Nucleus accumbens (tissue), 56 donors: ENCODE measurements around the gene DNM3.

ENCODE experiments used
- DNase-seq, 56 donors: peaks; one replicate each; lab custom pipeline; 2025; lab: John Stamatoyannopoulos, UW

Gene DNM3

GRCh38 chr1:172252958-172253357, 411.7 kb downstream of the DNM3 start:
- DNase-seq, result no peak

DNA sequence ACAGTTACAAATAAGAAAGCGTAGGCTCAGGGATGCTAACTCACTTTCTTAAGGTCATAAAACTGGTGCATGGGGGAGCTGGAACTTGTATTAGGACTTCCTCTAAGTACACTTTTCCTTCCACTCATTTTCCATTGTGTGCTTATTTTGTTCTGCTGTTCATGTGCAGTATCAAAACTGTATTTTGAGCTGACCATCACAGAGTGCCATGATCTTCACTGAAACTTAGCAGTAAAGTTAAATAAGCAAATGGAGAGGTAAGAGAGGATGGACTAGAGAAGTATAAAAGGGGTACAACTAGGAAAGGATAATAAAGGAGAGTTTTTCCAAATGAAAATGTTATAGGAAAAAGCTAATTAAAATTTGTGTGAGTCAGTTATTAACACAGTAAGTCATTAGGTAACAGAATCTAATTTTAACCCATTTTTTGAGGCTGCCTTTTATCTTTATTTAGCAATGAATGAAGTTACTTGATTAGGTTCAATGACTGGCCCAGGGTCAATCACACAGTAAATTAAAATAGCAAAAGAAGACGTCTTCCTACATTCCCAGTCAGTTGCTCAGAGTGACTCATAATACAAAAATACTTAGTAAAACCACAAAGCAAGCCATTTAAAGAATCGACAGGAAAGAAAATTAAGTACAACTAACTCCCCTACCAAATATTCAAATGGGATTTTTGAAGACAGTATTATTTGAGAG, 413.4 kb downstream of the DNM3 start:
- DNase-seq, result no peak

DNA sequence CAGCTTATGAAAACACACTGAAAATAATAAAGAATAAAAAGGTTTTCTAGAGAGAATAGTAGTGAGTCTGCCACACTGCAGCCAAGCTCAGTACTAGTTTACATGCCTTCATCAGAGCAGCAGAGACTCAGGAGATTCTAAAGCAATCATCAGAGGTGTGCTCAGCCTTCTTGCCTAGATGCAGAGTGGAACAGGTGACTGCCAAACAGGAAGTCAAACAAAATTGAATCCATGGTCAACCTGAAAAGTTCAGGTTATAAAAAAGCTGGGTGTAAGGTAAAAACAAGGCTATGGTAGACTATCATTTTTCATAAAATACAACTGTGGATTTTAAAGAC, 413.9 kb downstream of the DNM3 start:
- DNase-seq, result no peak

DNA sequence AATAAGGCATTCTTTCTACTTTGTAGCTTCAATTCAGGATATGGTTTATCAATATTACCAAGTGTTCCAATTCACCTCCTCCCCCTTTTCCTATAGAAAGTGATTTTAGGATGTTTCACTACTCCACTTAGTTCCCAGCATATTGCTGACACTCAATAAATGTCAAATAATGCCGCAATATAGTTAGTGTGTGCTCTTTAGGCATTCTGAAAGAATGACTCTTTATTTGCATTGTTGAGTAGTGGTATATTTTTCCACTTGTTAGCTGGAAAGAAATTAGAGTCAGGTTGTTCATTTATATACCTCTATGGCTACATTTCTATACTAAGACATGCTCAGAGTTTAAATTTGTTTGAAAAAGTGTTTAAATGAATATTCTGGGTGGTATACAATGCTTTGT, 424.6 kb downstream of the DNM3 start:
- DNase-seq, result no peak

DNA sequence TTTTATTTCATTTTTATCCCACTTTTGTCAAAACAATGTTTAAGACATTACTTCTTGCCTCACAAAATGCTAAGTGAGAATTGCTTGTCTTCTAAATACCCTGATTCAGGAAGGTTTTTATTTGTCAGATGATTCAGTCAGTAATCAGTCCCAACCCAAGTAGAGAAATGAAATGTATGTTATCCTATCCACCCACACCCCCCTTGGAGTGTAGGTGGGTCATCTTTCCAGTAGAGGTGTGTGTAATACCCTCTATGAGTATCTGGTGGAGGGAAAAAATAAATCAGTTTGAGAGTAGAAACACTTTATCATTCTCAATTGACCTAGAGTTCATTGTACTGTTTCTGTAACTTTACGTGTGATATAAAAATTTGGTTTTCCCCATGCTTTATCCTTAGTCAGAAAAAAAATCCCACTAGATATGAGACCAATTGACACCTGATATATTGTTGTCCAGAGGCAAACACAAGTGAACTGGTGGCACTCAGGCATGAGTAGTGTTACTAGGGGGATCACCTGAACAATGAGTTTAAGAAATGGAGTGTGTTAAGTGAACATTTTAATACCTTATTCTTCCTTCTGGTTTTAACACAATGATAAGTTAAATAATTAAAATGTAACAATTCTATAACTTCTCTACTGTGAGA, 425.4 kb downstream of the DNM3 start:
- no peak for DNase-seq

GRCh38 chr1:172268237-172268636, 426.9 kb downstream of the DNM3 start:
- DNase-seq, result no peak

DNA sequence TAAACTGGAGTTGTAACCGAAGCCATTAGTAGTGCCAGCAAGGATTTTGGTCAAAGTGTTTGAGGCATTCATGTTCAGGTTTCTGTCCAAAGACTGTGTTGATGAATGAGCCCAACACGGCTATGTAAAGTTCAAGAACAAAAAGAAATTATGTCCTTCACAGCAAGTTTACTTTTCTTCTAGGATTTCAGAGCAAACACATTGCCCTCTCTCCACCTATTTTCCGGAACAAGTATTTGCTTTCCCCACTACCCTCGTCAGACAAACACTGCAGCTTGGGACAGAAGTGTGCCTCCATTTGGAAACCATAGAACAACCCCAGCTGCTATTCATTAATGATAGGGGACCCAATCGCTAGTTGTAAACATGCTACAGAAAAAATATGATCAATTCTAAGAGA, 427.8 kb downstream of the DNM3 start:
- DNase-seq, result no peak

- DNase-seq, result no peak
These were observed 428.3 kb downstream of the DNM3 start for GRCh38 chr1:172269644-172270043.

GRCh38 chr1:172270605-172271004, 429.3 kb downstream of the DNM3 start:
- no peak for DNase-seq

DNA sequence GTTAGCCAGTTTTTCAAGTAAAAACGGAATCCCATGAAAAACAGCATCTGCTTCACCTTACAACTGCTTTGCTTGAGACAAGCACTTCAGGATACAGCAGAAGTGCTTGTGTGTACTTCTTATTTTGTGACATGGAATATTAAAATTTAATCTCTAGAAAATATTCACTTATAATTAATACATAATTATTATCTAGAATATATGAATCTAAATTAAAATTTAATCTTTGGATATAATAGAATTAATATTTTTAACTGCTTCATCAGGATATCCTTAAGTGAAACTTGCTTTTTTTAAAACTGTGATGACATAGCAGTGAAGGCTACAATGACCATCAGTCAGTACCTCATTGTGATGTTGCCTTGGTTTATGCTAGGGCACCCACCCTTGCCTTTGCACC, 430.8 kb downstream of the DNM3 start:
- no peak for DNase-seq

DNA sequence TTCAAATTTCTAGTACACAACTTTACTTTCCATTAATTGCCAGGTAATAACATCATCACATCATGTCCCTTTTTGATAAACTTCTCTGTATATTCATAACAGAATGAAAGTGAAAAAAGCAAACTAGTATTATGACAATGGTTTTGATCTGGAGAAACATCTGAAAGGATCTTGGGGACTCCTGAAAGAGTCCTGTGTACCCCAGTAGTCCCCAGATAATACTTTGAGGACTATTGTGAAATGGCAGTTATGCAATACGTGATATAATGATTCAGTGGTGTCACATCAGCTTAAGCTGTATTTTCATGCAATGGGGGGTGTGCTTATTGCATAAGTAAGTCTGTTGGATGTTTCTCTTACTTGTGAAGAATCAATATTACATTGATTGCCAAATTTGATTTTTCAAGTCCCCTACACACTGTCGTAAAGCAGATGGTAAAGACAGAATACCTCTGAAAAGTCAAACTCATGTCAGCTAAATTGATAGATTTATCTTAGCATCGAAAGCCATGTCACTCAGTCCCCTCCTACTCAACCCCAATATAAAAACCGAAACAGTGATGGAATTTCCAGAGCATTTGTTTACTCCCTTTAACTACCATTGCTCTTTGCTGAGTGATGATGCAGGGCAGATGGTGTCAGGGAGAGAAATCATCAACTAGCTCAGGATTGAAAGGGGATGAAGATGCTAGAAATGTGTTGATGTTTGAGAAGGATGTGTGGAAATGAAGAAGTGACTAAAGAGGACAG, 432.5 kb downstream of the DNM3 start:
- DNase-seq, result no peak

- DNase-seq, result no peak
These were observed 434.2 kb downstream of the DNM3 start for GRCh38 chr1:172275478-172275877.

GRCh38 chr1:172276120-172276818, 435.0 kb downstream of the DNM3 start:
- DNase-seq, result no peak

DNA sequence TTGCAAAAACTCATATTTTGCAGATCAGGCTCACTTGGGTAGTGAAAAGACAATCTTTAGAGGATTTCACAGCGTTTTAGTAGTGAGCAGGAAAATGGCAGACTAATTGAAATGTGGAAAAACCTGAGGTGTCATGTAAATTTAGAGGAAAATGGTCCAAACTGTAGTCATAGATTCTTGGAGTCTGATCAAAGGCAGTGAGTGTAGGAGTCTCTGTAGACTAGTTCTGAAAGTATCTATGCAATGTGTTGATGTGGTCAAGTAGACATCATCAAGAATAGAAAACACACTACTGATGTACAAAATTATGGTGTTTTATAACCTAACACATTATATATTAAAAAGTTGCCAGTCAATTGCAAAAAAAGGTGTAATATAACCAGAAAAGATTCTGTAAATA, 436.0 kb downstream of the DNM3 start:
- no peak for DNase-seq

GRCh38 chr1:172277989-172278388, 436.7 kb downstream of the DNM3 start:
- DNase-seq, result no peak

DNA sequence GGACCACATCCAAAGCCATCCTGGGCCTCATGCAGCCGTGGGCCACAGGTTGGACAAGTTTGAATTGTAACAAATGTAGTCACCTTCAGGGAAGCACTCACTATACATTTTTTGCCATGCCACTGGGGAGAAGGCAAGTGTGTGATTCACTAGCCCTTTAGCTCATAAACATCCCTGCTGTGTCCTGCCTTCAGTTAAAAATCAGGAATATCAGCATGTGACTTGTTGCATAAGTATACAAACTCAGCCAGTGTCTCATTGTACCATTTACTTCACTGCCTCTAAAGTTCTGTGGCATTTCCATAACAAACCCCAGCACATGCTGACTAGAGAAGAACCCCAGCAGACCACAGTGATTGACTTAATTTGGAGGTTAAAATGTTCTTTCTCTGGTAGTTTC, 437.2 kb downstream of the DNM3 start:
- no peak for DNase-seq

GRCh38 chr1:172279939-172280636, 438.8 kb downstream of the DNM3 start:
- no peak for DNase-seq

DNA sequence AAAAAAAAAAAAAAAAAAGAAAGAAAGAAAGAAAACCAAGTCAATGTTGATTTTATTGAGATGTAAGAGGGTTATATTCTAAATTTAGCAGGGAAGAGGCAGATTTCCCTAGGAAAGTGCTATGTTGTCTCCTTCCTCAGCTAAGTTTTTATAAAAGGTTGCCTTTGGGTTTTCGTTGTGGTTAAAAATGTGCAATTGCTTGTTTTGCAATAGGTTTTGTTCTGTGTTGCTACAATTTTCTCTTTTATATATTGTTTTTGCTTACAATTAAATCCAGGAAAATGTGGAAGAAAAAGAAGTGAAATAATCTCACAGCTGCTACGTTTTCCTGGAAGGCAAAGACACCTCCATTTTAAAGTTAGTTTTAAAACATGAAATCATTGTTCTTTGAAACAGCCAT, 442.5 kb downstream of the DNM3 start:
- no peak for DNase-seq

- DNase-seq, result no peak
These were observed 445.4 kb downstream of the DNM3 start for GRCh38 chr1:172286629-172287076.

- DNase-seq, result peak in 11 of 56 donors; percentile 1 to 63 (median 3)
These were observed 445.9 kb downstream of the DNM3 start for GRCh38 chr1:172287208-172287607.

- DNase-seq, result no peak
These were observed 447.3 kb downstream of the DNM3 start for GRCh38 chr1:172288581-172288980.
